K562 (cell line): ENCODE results near the gene TMEM181. TPM values are rescaled to one million over a fixed set of nuclear protein-coding genes. Genes with fewer than 3 reads are reported as not detected.

ENCODE experiments used
- ATAC-seq: fragments of 200-7000 bp; cut with Tn5 transposase; 3 replicates; pipeline ENCODE4 v1.9.1; 2020; ENCODE audit warnings: moderate library complexity
- BruUV-seq: library from RNA; stranded (reverse); fragments of 400-500 nt; replicated peaks from 2 replicates; lab custom pipeline; 2021; lab: Mats Ljungman, UMichigan
- CTCF ChIA-PET: fragments of 300-600 bp; formaldehyde crosslinking; extraction: SDS; loops from one replicate; lab custom pipeline; 2021; ENCODE audit warnings: low intra/inter-chr PET ratio; lab: Yijun Ruan, JAX
- POLR2A ChIA-PET: fragments of 300-600, 350-650 bp; sonication (Branson Sonifier 250); formaldehyde crosslinking; extraction: SDS; loops from one replicate; lab custom pipeline; 2021; ENCODE audit warnings: antibody characterized with exemption, inconsistent platforms; lab: Yijun Ruan, JAX
- DNase-seq, 4 experiments: peaks; one replicate each; pipeline versions ENCODE4 v3.0.0 to v3.0.0-alpha.2; 2011 to 2018; ENCODE audit warnings: low spot score in 3 of 4, mixed read lengths in 3 of 4; ENCODE audit errors: extremely low read depth in 1 of 4
- FAIRE-seq: peaks from 2 replicates; lab custom pipeline; 2011; peaks lifted over from hg19 to GRCh38; lab: Jason Lieb, UNC
- H2AFZ ChIP-seq: 2 replicates; pipeline ENCODE4 v1.6.0; 2011; ENCODE audit warnings: low read depth, low read length, control low read depth, inconsistent platforms
- H3K27ac ChIP-seq: fragments of 200-600 bp; 3 replicates; pipeline ENCODE4 v1.8.0; 2011; ENCODE audit warnings: low read depth, mild to moderate bottlenecking, control low read depth, inconsistent platforms, low read length, moderate library complexity, mixed read lengths; ENCODE audit errors: extremely low read depth
- H3K27me3 ChIP-seq, 2 experiments: fragments of 300-600 bp in 1 of 2; 2 replicates in 1 of 2; 3 replicates in 1 of 2; pipeline versions ENCODE4 v1.6.0 to v1.8.0; 2011; ENCODE audit warnings: inconsistent platforms in 2 of 2, low read length in 2 of 2, mild to moderate bottlenecking in 1 of 2, mixed read lengths in 1 of 2, moderate library complexity in 1 of 2; ENCODE audit not compliant: control insufficient read depth in 2 of 2, insufficient read depth in 2 of 2
- H3K36me3 ChIP-seq: fragments of 300-600 bp; 3 replicates; pipeline ENCODE4 v1.8.0; 2011; ENCODE audit warnings: mild to moderate bottlenecking, low read length, inconsistent platforms; ENCODE audit not compliant: control insufficient read depth, insufficient read depth
- H3K4me1 ChIP-seq, 2 experiments: fragments of 200-600 bp in 1 of 2; replicated peaks in 1 of 2; 2 replicates in 1 of 2; 3 replicates in 1 of 2; pipeline versions ENCODE4 v1.5.1 to v1.8.0; 2011; ENCODE audit warnings: inconsistent platforms in 2 of 2, low read length in 2 of 2, mild to moderate bottlenecking in 1 of 2, mixed read lengths in 1 of 2, moderate library complexity in 1 of 2; ENCODE audit not compliant: control insufficient read depth in 2 of 2, insufficient read depth in 2 of 2
- H3K4me2 ChIP-seq: 2 replicates; pipeline ENCODE4 v1.6.1; 2011; ENCODE audit warnings: low read length, control low read depth, inconsistent platforms, mixed read lengths; ENCODE audit not compliant: insufficient read depth
- H3K4me3 ChIP-seq: fragments of 200-600 bp; sonication (generic), shearing (Covaris generic); 2 replicates; pipeline ENCODE4 v1.5.1; 2016; ENCODE audit warnings: control low read depth, inconsistent platforms
- H3K79me2 ChIP-seq: fragments of 200-600 bp; 3 replicates; pipeline ENCODE4 v1.8.0; 2011; ENCODE audit warnings: low read length, inconsistent platforms; ENCODE audit not compliant: control insufficient read depth, insufficient read depth
- H3K9ac ChIP-seq, 2 experiments: 2 replicates each; pipeline versions ENCODE4 v1.6.0 to v1.6.1; 2011; ENCODE audit warnings: low read depth in 2 of 2, low read length in 2 of 2, control low read depth in 1 of 2, inconsistent platforms in 1 of 2, mild to moderate bottlenecking in 1 of 2, mixed read lengths in 1 of 2; ENCODE audit not compliant: insufficient read depth in 1 of 2
- H3K9me1 ChIP-seq: one replicate; pipeline ENCODE4 v1.6.0; 2011; ENCODE audit warnings: inconsistent platforms, mild to moderate bottlenecking, low read length, moderate library complexity; ENCODE audit not compliant: control insufficient read depth, insufficient read depth
- H3K9me3 ChIP-seq: replicated peaks from 2 replicates; pipeline ENCODE4 v1.5.1; 2011; ENCODE audit warnings: low read depth, low read length, inconsistent platforms; ENCODE audit not compliant: control insufficient read depth, insufficient read depth
- H4K20me1 ChIP-seq: replicated peaks from 2 replicates; pipeline ENCODE4 v1.6.1; 2011; ENCODE audit warnings: low read length, inconsistent platforms, mixed read lengths; ENCODE audit not compliant: control insufficient read depth, insufficient read depth
- E2F3 ChIP-seq: fragments of 250-450 bp; sonication (Bioruptor Pico); IDR thresholded peaks from 2 replicates; pipeline ENCODE4 v1.4.0; 2020; ENCODE audit warnings: mild to moderate bottlenecking
- E2F8 ChIP-seq: fragments of 450-650 bp; IDR thresholded peaks from 2 replicates; pipeline ENCODE4 v1.7.1; 2018; ENCODE audit warnings: mild to moderate bottlenecking, low read depth; ENCODE audit not compliant: partially characterized antibody
- HSF4 ChIP-seq: fragments of 250-450 bp; sonication (Bioruptor Pico); IDR thresholded peaks from 2 replicates; pipeline ENCODE4 v2.1.2; 2022; ENCODE audit warnings: mild to moderate bottlenecking, moderate library complexity, borderline replicate concordance
- JUND ChIP-seq, 2 experiments: IDR thresholded peaks; 2 replicates in 1 of 2; 3 replicates in 1 of 2; pipeline ENCODE4 v1.6.1; 2011; ENCODE audit warnings: borderline replicate concordance in 2 of 2, low read depth in 2 of 2, low read length in 2 of 2, improper control_type of control experiment in 1 of 2, missing biosample characterization in 1 of 2, missing genetic modification characterization in 1 of 2, missing genetic modification reagents in 1 of 2
- KLF13 ChIP-seq: fragments of 450-650 bp; IDR thresholded peaks from 2 replicates; pipeline ENCODE4 v1.6.1; 2016; ENCODE audit warnings: missing genetic modification characterization, low read depth, mild to moderate bottlenecking, missing compliant biosample characterization, moderate library complexity, borderline replicate concordance
- NFRKB ChIP-seq: fragments of 450-650 bp; IDR thresholded peaks from 2 replicates; pipeline ENCODE4 v1.6.1; 2016; ENCODE audit warnings: low read depth
- POLR2AphosphoS2 ChIP-seq: IDR thresholded peaks from 2 replicates; pipeline ENCODE4 v1.6.1; 2012; ENCODE audit warnings: low read length, improper control_type of control experiment
- RBM39 ChIP-seq: fragments of 200-400 bp; formaldehyde crosslinking; optimal IDR thresholded peaks from 2 replicates; pipeline ENCODE3; 2018; ENCODE audit warnings: low read depth, low read length
- RHOXF2B ChIP-seq: fragments of 250-450 bp; sonication (Bioruptor Pico); conservative IDR thresholded peaks from 2 replicates; pipeline ENCODE4 v1.5.1; 2021
- SIX5 ChIP-seq, 2 experiments: IDR thresholded peaks; 2 replicates each; pipeline ENCODE4 v1.6.1; 2011; ENCODE audit warnings: low read length in 2 of 2, borderline replicate concordance in 1 of 2, low read depth in 1 of 2, mild to moderate bottlenecking in 1 of 2, moderate library complexity in 1 of 2; ENCODE audit not compliant: insufficient read depth in 1 of 2
- SPI1 ChIP-seq: IDR thresholded peaks from 2 replicates; pipeline ENCODE4 v1.6.1; 2011; ENCODE audit warnings: low read depth, low read length, control low read depth, borderline replicate concordance
- ZNF280B ChIP-seq: fragments of 250-450 bp; sonication (Bioruptor Pico); IDR thresholded peaks from 2 replicates; pipeline ENCODE4 v1.5.1; 2021; ENCODE audit warnings: mild to moderate bottlenecking
- ZZZ3 ChIP-seq: fragments of 450-650 bp; IDR thresholded peaks from 2 replicates; pipeline ENCODE4 v1.6.1; 2016; ENCODE audit warnings: antibody characterized with exemption, mild to moderate bottlenecking, moderate library complexity
- WGBS: fragments of 100-300 bp; shearing (Covaris generic); methylation state at CpG from one replicate; pipeline ENCODE4 v1.1.6; 2016; ENCODE audit warnings: low coverage, mixed read lengths; ENCODE audit not compliant: insufficient coverage; ENCODE audit errors: missing lambda C conversion rate; 5-methylcytosine and 5-hydroxymethylcytosine counted together
- in situ Hi-C: fragments of 300-500 bp; cut with MboI; formaldehyde crosslinking; loops from 4 replicates; pipeline ENCODE4 v1.15.0; 2018; ENCODE audit warnings: inconsistent platforms, mixed read lengths
- intact Hi-C: fragments of 100-400 bp; cut with micrococcal nuclease; formaldehyde crosslinking; loops from 2 replicates; pipeline ENCODE4 v1.14.2; 2022
- polyA plus RNA-seq, 8 experiments: library from polyadenylated mRNA; depleted of rRNA in 4 of 8; stranded (reverse) in 5 of 8; unstranded in 3 of 8; fragments of >200 nt; fragmentation: Nextera tagmentation in 2 of 8; fragmentation: Illumina TruSeq in 1 of 8; extraction: Ambion mirVana in 2 of 8; extraction: Trizol in 1 of 8; gene quantifications; 2 replicates each; pipeline versions ENCODE4 v1.2.1 to v1.2.3, GENCODE V29; 2011 to 2014; ENCODE audit warnings: inconsistent platforms in 1 of 8, missing spikeins in 1 of 8
- total RNA-seq, 7 experiments: library from RNA; depleted of rRNA in 6 of 7; stranded (reverse); fragments of >200 nt in 6 of 7; fragmentation: Illumina TruSeq in 2 of 7; extraction: Trizol in 2 of 7; gene quantifications; 2 replicates each; pipeline versions ENCODE4 v1.2.1 to v1.2.3, GENCODE V29; 2011 to 2021; ENCODE audit warnings: low replicate concordance in 1 of 7

Gene TMEM181
- total and polyA plus RNA-seq, 9 of the 15 experiments (the other 6 are each of a cell fraction or from before 2014, with no cell fraction given): 5.6 to 27.2 (median 19.9) TPM

GRCh38 chr6:158661156-158661685, 101.3 kb downstream of the TMEM181 start:
- no peak overlapping the region for H2AFZ ChIP-seq
- peaks cover 0 to 3% of the 10 kb centered on the region in 2 experiments; a peak in 1 of 5 replicates for H3K4me1 ChIP-seq
- H3K9me3 ChIP-seq: no peaks in the 10 kb centered on the region
- no peak overlapping the region for H3K27ac ChIP-seq
- ATAC-seq: no peak
- peaks cover 52 to 61% of the 10 kb centered on the region in 2 experiments for H3K27me3 ChIP-seq
- in situ Hi-C loops (no loop called here), intact Hi-C loops (loop anchor here (2.0 kb wide), 1 partner anchor 28 kb away; no protein-coding TSS in a partner anchor)
- no peaks in the 10 kb centered on the region for H3K36me3 ChIP-seq
- no peak for DNase-seq
- no peak overlapping the region for H3K4me2 ChIP-seq
- ChIA-PET CTCF (interaction anchor here (1.6 kb wide), 1 partner anchor 312 kb away, joined by 5 read pairs; no protein-coding TSS in a partner anchor), POLR2A (interaction anchor here (0.6 to 1.0 kb wide), 2 partner anchors 17 to 494 kb away, joined by 3 read pairs; partner anchors contain the start of gene DYNLT1)
- FAIRE-seq: peak; percentile 6
- no peak overlapping the region for H3K9ac ChIP-seq
- no peak overlapping the region for H3K4me3 ChIP-seq
- H3K79me2 ChIP-seq: no peaks in the 10 kb centered on the region
- H3K9me1 ChIP-seq: no peaks in the 10 kb centered on the region
- peaks cover 4% of the 10 kb centered on the region for H4K20me1 ChIP-seq
- 0% methylated on average over 3 of the region's 3 CpGs for WGBS
- no TSS peak for BruUV-seq
- TF ChIP-seq SPI1 (no peak), JUND (IDR thresholded peaks at IDR 0.05; ENCODE audit: borderline replicate concordance, low read depth, low read length) (no peak), JUND (tag; IDR thresholded peaks at IDR 0.05; ENCODE audit: borderline replicate concordance, low read depth, low read length) (no peak), NFRKB (no peak), HSF4 (no peak), ZZZ3 (no peak), RBM39 (no peak), E2F3 (CRISPR knock-in tag) (no peak), KLF13 (tag) (no peak), ZNF280B (CRISPR knock-in tag) (no peak), RHOXF2B (no peak), E2F8 (no peak), POLR2AphosphoS2 (no peak), SIX5 (IDR thresholded peaks at IDR 0.05; ENCODE audit: borderline replicate concordance in 1 of 2, insufficient read depth in 1 of 2, low read depth in 1 of 2, low read length in 2 of 2) (no peak)
